ENCODE measurements around the gene PTPRM. TPM values are rescaled to one million over a fixed set of nuclear protein-coding genes. Genes with fewer than 3 reads are reported as not detected.

The PTPRM gene
- total RNA-seq, 1 experiment from 2014 or later: 42.3 TPM

DNA sequence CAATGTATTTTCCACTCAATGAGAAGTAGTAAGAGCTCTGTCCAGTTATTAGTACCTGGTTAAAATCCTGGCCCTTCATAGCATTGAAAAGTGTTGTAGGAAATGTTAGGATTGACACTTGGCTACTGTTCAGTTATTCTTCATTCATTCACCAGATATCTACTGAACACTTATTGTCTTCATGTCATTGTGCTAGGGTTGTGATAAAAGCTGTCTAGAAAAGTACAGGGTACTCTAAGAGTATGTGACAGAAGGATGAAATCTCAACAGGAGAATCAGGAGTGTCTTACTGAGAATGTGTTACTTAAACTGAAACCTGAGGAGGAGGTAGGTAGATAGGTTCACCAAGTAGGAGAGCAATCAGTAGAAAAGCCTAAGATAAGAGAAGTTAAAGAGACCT, 530.3 kb downstream of the PTPRM start:
- BruUV-seq (replicated peaks): no TSS peak
- no peaks in the 10 kb centered on the region for H3K36me3 Mint-ChIP-seq (ENCODE audit: insufficient read depth, unreplicated experiment)
- TF ChIP-seq, protein P1, sequence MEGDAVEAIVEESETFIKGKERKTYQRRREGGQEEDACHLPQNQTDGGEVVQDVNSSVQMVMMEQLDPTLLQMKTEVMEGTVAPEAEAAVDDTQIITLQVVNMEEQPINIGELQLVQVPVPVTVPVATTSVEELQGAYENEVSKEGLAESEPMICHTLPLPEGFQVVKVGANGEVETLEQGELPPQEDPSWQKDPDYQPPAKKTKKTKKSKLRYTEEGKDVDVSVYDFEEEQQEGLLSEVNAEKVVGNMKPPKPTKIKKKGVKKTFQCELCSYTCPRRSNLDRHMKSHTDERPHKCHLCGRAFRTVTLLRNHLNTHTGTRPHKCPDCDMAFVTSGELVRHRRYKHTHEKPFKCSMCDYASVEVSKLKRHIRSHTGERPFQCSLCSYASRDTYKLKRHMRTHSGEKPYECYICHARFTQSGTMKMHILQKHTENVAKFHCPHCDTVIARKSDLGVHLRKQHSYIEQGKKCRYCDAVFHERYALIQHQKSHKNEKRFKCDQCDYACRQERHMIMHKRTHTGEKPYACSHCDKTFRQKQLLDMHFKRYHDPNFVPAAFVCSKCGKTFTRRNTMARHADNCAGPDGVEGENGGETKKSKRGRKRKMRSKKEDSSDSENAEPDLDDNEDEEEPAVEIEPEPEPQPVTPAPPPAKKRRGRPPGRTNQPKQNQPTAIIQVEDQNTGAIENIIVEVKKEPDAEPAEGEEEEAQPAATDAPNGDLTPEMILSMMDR (IDR thresholded peaks at IDR 0.05; ENCODE audit: unreplicated experiment): no peak

DNA sequence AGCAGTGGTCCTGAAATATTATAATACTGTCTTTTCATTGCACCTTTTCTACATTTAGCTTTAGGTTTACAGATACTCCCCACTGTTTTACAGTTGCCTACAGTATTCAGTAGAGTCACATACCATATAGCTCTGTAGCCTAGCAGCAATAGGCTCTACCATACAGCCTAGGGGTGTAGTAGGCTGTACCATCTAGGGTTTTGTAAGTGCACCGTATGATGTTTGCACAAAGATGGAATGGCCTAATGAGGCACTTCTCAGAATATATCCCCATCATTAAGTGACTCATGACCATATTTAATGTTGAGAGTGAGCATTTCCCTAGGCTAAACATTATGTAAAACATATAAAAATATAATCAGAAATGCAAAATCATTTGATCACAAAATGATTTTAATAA, 530.8 kb downstream of the PTPRM start:
- peaks cover 4% of the 10 kb centered on the region for H3K9me3 Mint-ChIP-seq (ENCODE audit: low read depth, unreplicated experiment)
- BruUV-seq (replicated peaks): no TSS peak
- no peaks in the 10 kb centered on the region for H3K27me3 Mint-ChIP-seq (ENCODE audit: unreplicated experiment)
- no peak overlapping the region for H3K27ac Mint-ChIP-seq (ENCODE audit: unreplicated experiment)
- no peak for DNase-seq
- intact Hi-C loops (cut with micrococcal nuclease; ENCODE audit: unreplicated experiment): no loop called here
- TF ChIP-seq, protein P1 (IDR thresholded peaks at IDR 0.05; ENCODE audit: unreplicated experiment): no peak
- H3K36me3 Mint-ChIP-seq (ENCODE audit: insufficient read depth, unreplicated experiment): no peaks in the 10 kb centered on the region
- H3K4me3 Mint-ChIP-seq (ENCODE audit: low read depth, unreplicated experiment): no peak overlapping the region
- CTCF ChIA-PET: no interaction called here
- H3K4me1 Mint-ChIP-seq (ENCODE audit: low read depth, unreplicated experiment): no peaks in the 10 kb centered on the region

More for the DNA sequence above, 530.3 kb downstream of the PTPRM start:
- no peaks in the 10 kb centered on the region for H3K27me3 Mint-ChIP-seq (ENCODE audit: unreplicated experiment)
- CTCF ChIA-PET: no interaction called here
- no peak overlapping the region for H3K4me3 Mint-ChIP-seq (ENCODE audit: low read depth, unreplicated experiment)
- H3K27ac Mint-ChIP-seq (ENCODE audit: unreplicated experiment): no peak overlapping the region
- H3K4me1 Mint-ChIP-seq (ENCODE audit: low read depth, unreplicated experiment): no peaks in the 10 kb centered on the region
- H3K9me3 Mint-ChIP-seq (ENCODE audit: low read depth, unreplicated experiment): peaks cover 3% of the 10 kb centered on the region
- DNase-seq: no peak
- intact Hi-C loops (cut with micrococcal nuclease; ENCODE audit: unreplicated experiment): no loop called here

DNA sequence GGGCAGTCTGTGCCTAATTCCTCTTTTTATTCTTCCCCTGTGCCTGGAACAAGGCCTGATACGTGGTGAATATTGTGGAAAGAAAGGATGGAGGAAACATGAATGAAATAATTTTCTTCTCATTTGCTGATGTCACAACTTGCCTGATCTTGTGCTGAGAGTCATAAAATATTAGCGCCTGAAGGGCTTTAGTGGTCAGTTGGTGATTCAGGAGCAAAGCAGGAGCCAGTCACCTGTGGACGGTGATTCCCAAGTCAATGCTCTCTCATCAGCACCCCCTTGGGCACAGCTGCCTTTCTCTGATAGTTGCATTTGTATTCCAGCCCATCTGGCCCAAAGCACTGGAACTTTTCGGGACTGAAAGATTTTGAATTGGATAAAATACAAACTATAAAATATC, 539.5 kb downstream of the PTPRM start:
- TF ChIP-seq, protein P1 (IDR thresholded peaks at IDR 0.05; ENCODE audit: unreplicated experiment): no peak
- no peak overlapping the region for H3K27ac Mint-ChIP-seq (ENCODE audit: unreplicated experiment)
- no peaks in the 10 kb centered on the region for H3K4me1 Mint-ChIP-seq (ENCODE audit: low read depth, unreplicated experiment)
- intact Hi-C loops (cut with micrococcal nuclease; ENCODE audit: unreplicated experiment): no loop called here
- H3K36me3 Mint-ChIP-seq (ENCODE audit: insufficient read depth, unreplicated experiment): no peaks in the 10 kb centered on the region
- H3K4me3 Mint-ChIP-seq (ENCODE audit: low read depth, unreplicated experiment): no peak overlapping the region
- DNase-seq: no peak
- H3K27me3 Mint-ChIP-seq (ENCODE audit: unreplicated experiment): no peaks in the 10 kb centered on the region
- no TSS peak for BruUV-seq (replicated peaks)
- H3K9me3 Mint-ChIP-seq (ENCODE audit: low read depth, unreplicated experiment): peaks cover 2% of the 10 kb centered on the region
- CTCF ChIA-PET: no interaction called here

DNA sequence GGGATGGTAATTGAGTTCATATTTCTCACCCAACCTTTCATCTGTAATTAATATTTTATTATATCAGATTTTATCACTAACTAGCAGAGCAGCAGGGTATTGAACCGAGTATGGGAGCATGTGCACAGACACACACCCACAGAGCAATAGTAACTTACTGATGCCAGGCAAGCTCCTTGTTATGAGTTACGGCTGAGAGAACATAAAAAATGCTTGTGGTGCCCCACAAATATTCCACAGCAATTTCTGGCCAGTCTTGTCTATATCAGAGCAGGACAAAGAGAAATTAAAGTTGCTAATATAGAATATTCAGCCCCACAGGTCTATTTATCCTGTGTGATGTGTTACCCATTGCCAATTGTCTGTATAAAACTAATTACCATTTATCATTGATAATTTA, 540.3 kb downstream of the PTPRM start:
- Mint-ChIP-seq H3K4me1 (ENCODE audit: low read depth, unreplicated experiment) (no peaks in the 10 kb centered on the region), H3K27ac (ENCODE audit: unreplicated experiment) (no peak overlapping the region), H3K36me3 (ENCODE audit: insufficient read depth, unreplicated experiment) (no peaks in the 10 kb centered on the region), H3K9me3 (ENCODE audit: low read depth, unreplicated experiment) (peaks cover 1% of the 10 kb centered on the region), H3K4me3 (ENCODE audit: low read depth, unreplicated experiment) (no peak overlapping the region), H3K27me3 (ENCODE audit: unreplicated experiment) (no peaks in the 10 kb centered on the region)
- no peak for DNase-seq
- CTCF ChIA-PET: no interaction called here
- no TSS peak for BruUV-seq (replicated peaks)
- intact Hi-C loops (cut with micrococcal nuclease; ENCODE audit: unreplicated experiment): no loop called here
- TF ChIP-seq, protein P1 (IDR thresholded peaks at IDR 0.05; ENCODE audit: unreplicated experiment): no peak

Measured in Calu3 (cell line).